Activated CD8-positive, alpha-beta memory T cell treated with anti-CD3 and anti-CD28 coated beads, Interleukin-2, amount 50 U/mL, for 24 hours (primary cell): ENCODE results near the gene FOXA3.

Source experiments
- DNase-seq: peaks from one replicate; pipeline ENCODE4 v3.0.0-alpha.2; 2020; ENCODE audit errors: extremely low read depth

FOXA3 gene

GRCh38 chr19:45922281-45922680, 58.2 kb downstream of the FOXA3 start:
- no peak for DNase-seq
